ENCODE results near the gene ESPL1.
A peak's percentile ranks its signal among the peaks of the same experiment; 100 is the strongest.
"Not testable (repeated sequence)": the region's sequence is repeated elsewhere in the genome, so short reads cannot be mapped to it uniquely, and the experiment has no call there.

ESPL1 gene

GRCh38 chr12:53265783-53266182, 2.3 kb upstream of the ESPL1 start:
- no peak for DNase-seq

GRCh38 chr12:53267306-53267998, 647 bp upstream of the ESPL1 start:
- no peak for DNase-seq

GRCh38 chr12:53268630-53269562, 797 bp downstream of the ESPL1 start:
- DNase-seq: no peak

- DNase-seq: no peak
These were observed 6.3 kb downstream of the ESPL1 start for GRCh38 chr12:53274445-53274844.

- DNase-seq: no peak
These were observed 8.4 kb downstream of the ESPL1 start for GRCh38 chr12:53276511-53276910.

GRCh38 chr12:53277981-53278380, 9.9 kb downstream of the ESPL1 start:
- no peak for DNase-seq

GRCh38 chr12:53279283-53279869, 11.3 kb downstream of the ESPL1 start:
- DNase-seq: no peak

- no peak for DNase-seq
These were observed 11.9 kb downstream of the ESPL1 start for GRCh38 chr12:53279888-53280498.

GRCh38 chr12:53286448-53286847, 18.3 kb downstream of the ESPL1 start:
- DNase-seq: no peak

GRCh38 chr12:53287741-53288216, 19.7 kb downstream of the ESPL1 start:
- no peak for DNase-seq

- DNase-seq: no peak
These were observed 20.2 kb downstream of the ESPL1 start for GRCh38 chr12:53288322-53288721.

GRCh38 chr12:53289891-53290290, 21.8 kb downstream of the ESPL1 start:
- no peak for DNase-seq

- DNase-seq: no peak
These were observed 22.6 kb downstream of the ESPL1 start for GRCh38 chr12:53290661-53291060.

GRCh38 chr12:53292426-53292825, 24.3 kb downstream of the ESPL1 start:
- DNase-seq: peak; percentile 91

GRCh38 chr12:53295070-53295890, 27.2 kb downstream of the ESPL1 start, which contains the start of gene PFDN5:
Gene PFDN5, plus strand, starts transcription at chr12:53295542. Its CDS starts 26 bp downstream, at chr12:53295568.
- DNase-seq: peak; percentile 68

GRCh38 chr12:53295891-53296219, 27.8 kb downstream of the ESPL1 start:
- no peak for DNase-seq

- DNase-seq: not testable (repeated sequence)
These were observed 29.0 kb downstream of the ESPL1 start for GRCh38 chr12:53297106-53297505.

GRCh38 chr12:53298164-53298563, 30.1 kb downstream of the ESPL1 start:
- no peak for DNase-seq

- DNase-seq: no peak
These were observed 31.0 kb downstream of the ESPL1 start for GRCh38 chr12:53299101-53299453.

GRCh38 chr12:53299454-53300180, 31.5 kb downstream of the ESPL1 start, which contains the start of gene MYG1:
Gene MYG1, plus strand, starts transcription at chr12:53299695. Its CDS starts 43 bp downstream, at chr12:53299738.
- DNase-seq: peak; percentile 69

- no peak for DNase-seq
These were observed 32.1 kb downstream of the ESPL1 start for GRCh38 chr12:53300187-53300586.
